OCI-LY3 (cell line): ENCODE data around the gene PCED1B.

Source experiments
- CTCF ChIP-seq: fragments of 200-600, 300-600 bp; sonication (generic); IDR thresholded peaks from 2 replicates; pipeline ENCODE4 v1.5.1; 2014; ENCODE audit warnings: antibody characterized with exemption, low read length, low read depth
- EZH2phosphoT487 ChIP-seq: fragments of 200-600 bp; shearing (Covaris generic); IDR thresholded peaks from 2 replicates; pipeline ENCODE4 v1.6.1; 2018; ENCODE audit warnings: antibody characterized with exemption, mixed run types, low read depth

GRCh38 chr12:47066278-47067025 is 13.0 kb upstream of the PCED1B start:
- TF ChIP-seq EZH2phosphoT487 (no peak), CTCF (no peak)
